Activated CD4-positive, alpha-beta T cell treated with anti-CD3 and anti-CD28 coated beads, Interleukin-2, amount 50 U/mL, for 48 hours (primary cell): ENCODE results near the gene ZNF608.

Experiments used
- DNase-seq, 2 experiments: peaks; one replicate each; pipeline ENCODE4 v3.0.0-alpha.2; 2020

The ZNF608 gene

DNA sequence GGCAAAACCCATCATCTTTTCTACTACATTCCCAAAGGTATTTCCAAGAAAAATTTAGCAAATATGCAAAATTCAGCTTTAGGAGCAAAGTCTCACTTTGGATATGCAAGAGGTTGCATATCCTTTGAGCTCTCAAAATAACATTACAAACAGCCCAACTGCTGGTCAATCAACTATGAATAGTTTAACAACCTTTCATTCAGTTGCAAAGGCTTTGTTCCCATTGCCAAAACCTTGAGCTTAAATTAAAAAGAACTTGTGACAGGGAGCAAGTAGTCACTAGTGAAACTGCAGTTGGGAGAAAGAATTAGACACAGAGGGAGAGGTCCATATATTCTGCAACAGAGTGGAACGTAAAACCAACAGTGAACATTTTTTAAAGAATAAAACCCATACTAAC, 8.8 kb downstream of the ZNF608 start:
- DNase-seq = no peak

DNA sequence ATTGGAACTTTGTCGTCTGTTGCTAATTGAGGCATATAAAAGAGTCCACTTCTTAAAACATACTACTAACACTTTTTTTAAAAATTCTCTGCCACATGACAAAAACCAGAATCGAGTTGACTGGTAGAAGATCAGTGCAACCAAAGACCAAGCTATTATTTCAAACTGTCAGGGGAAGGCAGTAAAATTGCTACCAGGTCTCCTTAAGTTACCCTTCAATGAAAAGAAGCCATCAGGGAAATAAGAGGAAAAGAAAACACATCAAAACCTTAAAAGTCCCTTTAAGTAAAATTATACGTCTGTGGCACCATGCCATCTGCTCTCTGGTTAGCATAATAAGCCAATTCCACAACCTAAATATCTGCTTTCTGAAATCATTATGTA, 9.6 kb downstream of the ZNF608 start:
- DNase-seq = no peak

DNA sequence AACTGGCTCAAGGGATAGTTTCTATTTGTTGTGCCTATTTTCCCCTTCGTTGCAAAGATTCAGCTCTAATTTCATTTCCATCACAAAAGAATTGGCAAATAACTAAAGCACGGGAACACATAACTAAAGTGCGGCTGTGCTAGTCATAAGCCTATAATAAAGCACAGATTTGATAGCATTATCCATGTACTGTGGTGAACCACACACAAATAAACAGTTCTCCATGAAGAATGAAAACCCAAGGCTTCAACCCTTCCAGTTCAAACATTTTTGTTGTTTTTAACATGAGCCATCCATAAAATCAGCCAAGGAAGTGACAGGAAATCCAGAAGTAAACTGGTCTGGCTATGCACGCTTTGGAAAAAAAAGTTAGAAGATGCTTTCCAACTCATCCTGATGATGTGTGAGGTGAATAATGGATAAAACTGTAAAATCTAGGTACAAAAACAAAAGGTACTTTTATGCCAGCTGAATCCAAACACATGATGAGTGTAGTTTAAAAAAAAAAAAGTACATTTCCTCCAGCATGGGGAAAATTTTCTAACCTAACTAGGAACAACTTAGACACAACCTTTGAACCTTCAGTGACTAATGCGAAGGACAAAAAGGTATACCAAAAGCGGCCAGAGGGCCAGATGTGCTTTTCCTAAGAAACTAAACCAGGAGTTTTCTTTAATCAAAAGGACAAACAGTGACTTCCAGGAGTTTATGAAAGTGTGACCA, 10.2 kb downstream of the ZNF608 start:
- DNase-seq = no peak

DNA sequence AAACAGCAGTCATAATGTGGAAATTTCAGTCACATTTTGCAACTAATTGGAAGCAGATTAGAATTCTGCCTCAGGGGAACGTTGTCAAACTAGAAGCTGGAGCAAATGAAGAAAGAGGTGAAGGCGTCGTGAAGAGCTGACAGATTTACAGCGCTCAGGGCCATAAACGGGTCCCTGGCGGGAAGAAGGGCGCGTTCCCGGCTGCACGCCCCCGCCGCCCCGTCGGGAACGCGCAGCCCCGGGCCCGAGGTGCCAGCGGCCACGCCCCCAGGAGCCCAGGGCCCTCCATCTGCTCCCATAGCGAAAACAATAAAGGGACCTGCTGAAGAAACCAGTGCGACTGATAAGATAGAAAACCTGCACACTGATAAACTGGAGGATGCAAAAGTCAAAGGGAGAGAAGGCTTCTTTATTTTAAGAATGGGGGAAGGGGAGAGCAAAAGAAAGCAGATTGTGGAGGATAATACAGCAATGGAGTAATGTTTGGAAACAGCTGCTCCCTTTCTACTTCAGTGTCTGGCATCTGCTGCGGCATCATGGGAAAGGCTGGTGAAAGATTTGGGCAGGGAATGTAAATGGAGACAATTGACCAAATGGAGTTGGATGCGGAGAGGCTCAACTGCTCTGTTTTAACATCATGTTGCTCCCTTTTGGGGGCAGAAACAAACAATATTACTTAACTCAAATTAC, 11.1 kb downstream of the ZNF608 start:
- DNase-seq = no peak

DNA sequence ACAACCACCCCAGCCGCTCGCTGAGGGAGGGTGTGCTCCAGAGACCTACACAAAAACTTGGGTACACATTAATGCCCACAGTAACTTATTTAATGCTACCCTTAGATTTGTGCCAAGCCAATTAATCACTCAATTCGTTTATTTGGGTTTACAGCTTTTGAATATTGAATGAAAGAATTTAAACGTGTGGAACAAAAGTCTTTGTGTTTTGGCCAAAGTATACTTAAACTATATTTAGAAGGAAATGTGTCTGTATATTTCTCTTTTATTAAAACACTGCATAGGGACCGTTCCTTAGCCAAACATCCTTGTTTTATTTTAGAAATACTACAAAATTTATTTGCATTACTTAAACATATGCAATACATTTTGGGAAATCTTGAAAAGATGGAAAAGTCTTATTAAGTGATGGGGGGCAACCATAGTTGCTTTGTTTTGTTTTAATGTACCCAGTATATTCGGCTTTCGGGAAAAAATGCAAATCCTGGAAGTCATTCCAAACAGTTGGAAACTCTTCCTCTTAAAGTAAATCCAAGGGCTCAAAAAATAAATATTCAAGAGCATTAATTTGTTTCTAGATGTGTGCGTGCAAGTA, 11.8 kb downstream of the ZNF608 start:
- no peak for DNase-seq

DNA sequence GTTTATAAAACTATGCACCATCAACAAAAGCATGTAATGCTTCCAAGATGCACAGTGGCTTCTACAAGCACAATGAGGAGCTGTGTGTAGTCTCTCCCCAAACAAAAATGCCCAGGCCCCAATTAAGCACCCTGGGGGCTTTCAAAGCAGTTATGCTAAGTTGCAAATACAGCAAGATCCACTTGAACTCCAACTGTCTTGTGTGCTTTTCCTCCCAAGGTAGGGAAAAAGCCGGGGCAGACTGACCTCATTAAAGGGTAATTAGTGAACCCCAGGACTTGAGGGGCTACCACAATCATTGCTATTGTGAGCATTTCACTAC, 13.1 kb downstream of the ZNF608 start:
- no peak for DNase-seq

DNA sequence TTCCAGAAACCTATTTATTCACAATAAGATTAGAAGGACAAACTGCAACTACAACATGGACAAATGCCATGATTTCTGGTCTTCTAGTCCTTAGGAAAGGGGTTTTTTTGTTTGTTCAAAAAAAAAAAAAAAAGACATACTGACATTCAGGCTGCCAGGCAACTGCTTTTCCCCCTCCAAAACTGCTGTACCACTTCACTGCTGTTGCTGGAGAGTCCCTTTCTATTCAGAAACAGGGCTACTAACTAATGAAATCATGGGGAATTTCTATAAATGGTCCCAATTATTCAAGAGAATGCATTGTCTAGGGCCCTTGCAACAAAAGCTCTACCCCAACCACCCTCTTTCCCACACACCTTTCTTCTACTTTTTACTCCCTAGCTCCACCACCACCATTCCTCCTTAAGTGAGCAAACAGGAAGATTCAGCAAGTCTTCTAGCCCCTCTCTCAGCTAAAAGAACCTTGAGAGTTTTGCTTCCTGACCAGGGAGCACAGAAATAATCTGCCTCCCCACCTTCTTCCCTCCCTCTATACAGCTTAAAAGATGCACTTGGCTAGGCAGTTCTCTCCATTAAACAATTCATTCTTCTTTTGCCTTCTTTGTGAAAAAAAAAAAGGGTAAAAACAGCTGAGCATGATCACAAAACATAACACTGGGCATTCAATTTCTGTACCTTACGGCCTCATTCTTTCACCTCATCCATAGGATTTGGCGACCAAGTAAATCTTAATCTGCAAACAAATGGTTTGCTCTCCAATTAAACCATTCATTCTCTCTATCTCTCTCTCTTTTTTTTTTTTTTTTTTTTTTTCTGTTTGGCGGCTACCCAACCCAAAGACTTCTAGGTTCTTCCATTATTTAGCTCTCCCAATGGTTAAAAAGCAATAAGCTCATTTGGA, 13.8 kb downstream of the ZNF608 start:
- no peak for DNase-seq

DNA sequence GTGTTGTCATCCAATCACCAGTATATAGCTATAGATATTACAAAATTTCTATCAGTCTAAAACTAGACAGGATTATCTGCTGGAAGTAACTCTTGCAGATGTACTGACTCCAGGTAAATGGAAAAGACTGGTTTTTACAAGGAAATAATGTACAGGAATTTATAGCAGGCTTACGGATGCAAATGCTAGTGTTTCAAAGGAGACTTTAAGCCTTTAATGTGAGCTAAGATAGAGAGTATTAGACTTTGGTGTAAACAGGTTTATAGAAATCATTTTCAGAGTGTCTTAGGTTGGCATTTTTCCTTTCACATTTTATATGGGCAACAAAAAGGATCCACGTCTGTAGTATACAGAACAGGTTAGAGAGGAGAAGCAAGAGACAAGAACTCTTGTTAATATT, 16.1 kb downstream of the ZNF608 start:
- DNase-seq = no peak

DNA sequence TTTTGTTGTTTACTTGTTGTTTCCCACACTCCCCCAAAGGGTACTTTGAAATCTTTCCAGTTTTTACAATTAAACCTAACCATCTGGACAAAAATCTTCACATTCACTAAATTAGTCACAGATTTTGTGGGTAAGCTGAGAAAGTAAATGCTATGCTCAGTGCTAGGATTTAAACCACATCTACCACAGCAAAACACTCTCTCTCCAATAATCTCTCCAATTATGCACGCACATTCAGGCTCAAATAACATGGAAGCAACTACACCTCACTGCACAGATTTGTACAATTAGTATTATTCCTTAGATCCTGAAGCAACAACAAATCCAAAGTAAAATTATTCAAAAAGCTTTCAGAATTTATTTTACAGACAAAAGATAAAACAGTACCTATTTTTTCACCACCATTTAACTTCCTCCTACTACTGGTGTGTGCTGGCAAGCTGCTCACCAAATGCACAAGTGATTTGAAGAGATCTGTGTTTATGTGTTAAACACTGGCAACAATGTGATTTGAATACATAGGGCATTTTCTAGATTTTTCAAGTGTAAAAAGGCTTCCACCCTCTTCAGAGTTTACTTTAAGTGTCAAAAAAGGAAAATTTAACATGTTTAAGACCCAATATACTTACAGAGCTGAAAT, 16.6 kb downstream of the ZNF608 start:
- no peak for DNase-seq

DNA sequence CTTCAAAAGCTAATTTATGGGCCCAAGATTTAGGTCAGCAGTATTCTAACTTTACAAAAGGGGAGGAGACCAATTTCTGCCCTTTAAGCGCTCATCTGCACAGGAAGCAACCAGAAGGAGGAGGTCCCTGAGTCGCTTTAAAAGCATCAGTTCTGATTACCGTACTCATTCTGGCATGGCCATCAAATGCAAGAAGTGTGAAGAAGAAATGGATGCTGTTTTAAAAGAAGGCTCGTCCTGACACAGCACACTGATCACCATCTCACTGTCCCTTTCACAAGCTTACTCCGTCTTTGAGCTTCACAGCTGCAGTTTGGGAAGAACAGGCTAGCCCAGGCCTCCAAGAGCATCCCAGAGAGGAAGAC, 17.5 kb downstream of the ZNF608 start:
- DNase-seq = no peak

DNA sequence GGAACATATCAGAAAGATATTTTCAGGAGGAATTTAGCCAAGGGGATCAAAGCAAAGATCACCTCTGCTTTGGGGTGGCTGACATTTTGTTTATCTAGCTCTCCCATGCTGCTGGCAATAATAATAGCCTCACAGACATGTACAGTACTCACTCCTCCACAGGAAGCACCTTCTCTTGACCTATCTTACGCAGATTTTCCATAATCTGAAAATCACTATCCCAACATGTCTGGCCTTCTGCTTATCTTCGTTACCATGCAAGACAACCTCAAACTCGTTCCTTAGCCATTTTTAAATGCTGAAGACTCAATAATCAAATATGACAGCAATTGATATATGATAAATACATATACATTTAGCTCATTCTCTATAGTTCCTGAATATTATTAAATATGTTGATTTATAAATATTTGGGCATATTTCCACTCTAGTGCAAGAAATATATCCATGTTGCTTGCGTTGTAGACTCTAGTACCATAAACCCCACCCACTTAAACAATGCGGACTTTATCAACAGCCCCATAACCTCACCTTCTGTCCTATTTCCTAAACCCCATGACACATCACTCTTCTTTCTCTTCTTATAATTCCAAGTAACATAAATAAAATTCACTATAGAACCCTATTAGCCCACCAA, 18.0 kb downstream of the ZNF608 start:
- no peak for DNase-seq

DNA sequence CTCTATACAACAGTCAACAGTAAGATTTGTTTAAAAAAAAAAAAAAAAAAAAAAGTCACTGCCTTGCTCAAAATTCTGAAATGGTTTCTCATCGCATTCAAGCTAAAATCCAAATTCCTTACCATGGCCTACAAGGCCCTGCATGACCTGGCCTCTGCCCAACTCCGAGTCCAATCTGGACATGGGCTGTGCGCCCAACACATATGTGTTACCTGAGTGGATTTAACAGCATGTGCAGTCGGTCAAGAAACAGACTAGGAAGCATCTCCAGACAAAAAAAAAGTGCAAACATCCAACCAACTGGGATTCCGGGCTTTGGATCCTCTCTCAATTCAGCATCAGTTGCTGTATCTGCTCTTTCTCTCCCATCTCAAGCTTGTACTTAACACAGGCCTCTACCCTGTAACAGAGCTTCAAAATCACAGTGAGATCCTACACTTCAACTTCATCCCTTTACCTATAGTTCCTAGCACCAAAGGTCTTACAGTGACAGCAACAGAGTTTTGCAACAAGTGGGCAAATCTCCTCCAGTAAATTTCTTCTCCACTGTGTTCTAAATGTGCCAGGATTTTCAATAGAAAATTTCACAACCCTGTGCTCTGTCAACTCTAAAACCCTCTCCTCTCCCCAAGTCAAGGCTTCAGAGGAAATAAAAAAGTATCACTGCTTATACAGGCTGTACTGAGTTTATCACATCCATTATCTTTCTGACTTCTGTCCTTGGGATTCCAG, 19.6 kb downstream of the ZNF608 start:
- no peak for DNase-seq

DNA sequence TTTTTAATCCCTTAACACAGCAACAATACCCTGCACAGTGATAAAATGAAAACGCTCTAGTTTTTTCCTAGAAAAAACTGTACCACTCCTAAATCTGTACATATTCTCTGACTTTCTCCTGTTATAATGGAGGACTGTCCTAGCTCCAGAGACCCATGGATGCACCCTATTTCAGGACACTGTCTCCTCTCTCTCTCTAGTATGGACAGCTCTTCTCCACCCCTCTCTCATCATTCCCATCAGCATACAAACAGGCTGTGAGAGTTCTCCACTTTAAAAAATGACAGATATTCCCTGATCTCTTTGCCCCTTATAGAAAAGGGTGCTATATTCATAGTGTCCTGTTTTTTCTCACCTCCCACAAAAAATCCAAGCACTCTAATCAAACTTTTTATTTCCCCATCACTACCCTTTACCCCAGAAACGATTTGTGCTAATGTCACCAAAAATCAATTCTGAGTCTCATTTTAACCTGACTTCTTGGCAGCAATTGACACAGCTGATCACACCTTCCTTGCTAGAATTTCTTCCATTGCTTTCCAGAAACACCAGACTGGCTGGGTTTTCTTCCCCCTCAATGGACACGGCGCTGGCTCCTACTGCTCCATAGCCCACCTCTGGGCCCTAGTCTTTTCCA, 20.7 kb downstream of the ZNF608 start:
- DNase-seq = no peak

DNA sequence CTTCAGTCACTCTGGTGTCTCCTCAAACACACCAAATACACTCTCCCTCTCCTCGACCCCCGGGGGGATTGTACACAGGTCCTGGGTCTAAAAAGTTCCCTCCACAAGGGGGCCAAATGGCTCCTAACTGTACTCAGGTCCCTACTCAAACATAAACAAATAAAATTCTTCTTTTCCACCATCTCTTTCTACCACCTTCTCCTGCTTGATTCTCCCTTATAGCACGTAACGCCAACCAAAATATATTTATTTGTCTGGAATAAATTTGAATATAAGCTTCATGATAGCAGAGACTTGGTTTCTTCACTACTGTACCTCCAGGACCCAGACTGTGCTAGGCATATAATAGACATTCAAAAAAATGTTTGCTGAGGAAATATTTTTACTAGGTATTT, 21.4 kb downstream of the ZNF608 start:
- DNase-seq = no peak

DNA sequence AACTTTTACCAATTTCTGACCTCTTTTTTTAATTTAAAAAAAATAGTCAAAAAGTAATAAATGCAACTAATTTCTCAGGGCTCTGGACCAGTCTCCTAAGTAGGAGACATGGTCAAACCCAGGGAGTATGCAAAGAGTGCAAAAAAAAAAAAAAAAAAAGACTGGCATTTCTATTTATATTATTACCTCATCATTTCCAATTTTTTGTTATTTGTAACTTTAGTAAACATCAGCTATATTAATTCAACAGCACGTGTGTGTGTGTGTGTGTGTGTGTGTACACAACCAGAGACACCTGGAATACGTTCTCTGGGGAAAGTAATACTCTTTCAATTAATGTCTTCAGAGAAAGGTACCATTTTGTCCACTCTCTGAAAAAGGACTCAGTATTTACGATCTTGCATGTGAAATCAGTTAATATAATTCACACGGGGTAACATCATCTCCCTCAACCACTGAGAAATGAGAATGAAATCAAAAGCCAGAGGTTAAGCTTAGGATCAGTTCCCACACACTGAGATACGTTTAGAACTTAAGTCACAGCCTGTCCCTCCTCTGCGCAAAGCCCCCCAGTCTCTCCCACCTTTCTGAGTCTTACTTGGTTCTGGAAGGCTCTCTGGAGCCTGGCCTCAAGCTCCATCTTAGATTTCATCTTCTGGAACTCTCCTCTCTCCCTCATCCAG, 21.9 kb downstream of the ZNF608 start:
- no peak for DNase-seq

DNA sequence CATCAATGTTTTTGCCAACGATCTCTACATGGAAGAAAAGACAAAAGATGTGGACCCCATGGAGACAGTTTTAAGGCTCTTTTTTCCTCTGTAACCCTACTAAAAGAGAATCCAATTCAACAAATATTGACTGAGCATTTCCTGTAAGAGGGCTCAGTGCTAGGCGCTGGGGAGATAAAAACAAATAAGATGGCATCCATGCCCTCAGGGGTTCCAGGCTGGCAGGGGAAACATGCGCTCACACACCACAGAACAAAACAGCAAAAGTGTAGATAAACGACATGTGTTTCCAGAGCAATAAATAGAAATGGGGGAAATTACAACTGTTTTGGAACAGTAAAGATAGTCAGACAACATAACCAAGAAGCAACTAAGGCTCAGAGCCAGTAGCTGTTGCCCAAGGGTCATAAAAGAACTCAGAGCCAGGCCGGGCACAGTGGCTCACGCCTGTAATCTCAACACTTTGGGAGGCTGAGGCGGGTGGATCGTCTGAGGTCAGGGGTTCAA, 25.2 kb downstream of the ZNF608 start:
- DNase-seq = no peak

DNA sequence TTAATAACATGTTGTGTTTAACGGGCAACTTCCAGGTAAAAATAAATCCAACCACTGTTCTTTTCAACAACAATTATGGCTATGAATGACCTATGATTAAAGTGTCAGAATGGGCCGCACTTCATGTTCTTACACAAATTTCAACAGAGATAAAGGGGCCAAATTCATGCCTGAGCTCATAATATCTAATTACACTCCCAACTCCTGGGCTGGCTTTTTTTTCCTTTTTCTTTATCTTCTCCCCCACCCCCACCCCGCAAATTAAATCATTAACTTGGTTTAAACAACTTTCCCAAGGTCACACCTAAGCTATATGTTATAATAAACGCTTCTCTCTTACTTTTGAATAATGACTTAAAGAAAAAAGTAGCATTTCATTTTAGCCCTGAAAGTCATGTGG, 25.8 kb downstream of the ZNF608 start:
- no peak for DNase-seq

DNA sequence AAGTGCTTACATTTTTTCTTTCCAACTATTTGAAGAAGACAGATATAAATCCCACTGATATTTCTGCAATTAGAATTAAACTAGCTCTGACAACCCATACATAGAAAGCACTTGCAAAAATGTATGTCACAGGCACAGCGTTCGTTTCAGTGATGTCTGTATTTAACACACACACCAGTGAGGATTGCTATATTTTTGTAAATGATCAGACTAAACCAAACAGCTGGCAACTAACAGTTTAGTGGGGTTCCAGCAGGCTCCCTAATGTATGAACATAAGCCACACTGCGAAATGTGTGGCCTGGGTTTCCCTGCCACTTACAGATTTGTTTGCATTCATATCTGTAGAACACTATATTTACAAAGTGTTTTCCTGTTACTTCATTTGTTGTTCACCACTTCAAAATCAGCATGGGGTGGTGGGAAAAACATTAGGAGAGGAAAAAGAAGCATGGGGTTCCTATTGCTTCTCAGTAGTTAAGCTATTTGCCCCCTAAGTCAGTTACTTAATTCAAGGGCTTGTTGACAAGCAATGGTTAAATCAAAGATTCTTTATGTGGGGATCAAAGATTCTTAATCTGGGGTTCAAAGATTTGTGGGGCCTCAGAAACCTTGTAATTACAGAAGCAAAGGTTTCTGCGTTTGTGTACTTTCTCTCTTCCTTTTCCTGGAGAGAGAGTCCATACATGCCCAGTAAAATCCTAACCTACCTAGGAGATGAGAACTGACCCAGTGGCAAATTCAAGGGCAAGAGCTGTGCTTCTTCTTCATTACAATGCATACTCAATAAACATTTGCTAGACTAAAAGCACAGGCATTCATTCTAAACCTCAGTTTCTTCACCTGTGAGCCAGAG, 27.1 kb downstream of the ZNF608 start:
- DNase-seq = no peak

DNA sequence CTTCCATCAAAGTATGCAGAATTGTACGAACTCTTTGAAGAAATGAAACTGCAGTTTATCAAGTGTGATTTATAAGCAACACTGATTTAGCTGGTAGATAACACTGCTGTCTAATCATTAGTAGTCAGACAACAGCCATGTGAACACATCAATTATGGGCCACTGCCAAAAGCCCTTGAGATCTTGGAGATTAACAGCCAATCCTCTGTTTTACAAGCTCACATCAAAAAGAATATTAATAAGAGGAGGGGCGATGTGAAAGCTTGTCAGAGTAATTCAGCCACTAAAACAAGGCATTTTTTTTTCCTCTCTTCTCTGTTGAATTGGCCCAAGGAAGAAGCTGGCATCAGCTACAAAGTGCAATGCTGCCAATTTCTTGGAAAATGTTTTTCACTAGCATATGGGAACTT, 28.1 kb downstream of the ZNF608 start:
- no peak for DNase-seq

DNA sequence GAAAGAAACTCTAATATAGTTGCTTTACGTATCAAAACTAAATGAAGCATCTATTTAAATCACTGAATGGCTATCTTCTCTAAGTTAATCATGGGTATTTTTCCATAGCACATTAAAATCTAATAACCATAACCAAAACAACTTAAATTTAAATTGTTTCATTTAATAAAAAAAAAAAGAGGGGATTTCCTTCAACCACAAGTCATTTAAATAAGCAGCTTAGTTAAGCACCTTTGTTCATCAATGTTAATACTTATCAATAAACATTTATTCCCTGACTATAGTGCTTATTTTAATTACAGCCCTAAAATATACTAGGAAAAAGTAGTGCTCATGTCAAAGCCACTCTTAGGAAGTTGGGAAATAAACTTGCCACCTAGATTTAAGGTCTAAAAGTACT, 30.3 kb downstream of the ZNF608 start:
- no peak for DNase-seq
